ENCODE measurements around the gene MAGEL2.

The MAGEL2 gene

DNA sequence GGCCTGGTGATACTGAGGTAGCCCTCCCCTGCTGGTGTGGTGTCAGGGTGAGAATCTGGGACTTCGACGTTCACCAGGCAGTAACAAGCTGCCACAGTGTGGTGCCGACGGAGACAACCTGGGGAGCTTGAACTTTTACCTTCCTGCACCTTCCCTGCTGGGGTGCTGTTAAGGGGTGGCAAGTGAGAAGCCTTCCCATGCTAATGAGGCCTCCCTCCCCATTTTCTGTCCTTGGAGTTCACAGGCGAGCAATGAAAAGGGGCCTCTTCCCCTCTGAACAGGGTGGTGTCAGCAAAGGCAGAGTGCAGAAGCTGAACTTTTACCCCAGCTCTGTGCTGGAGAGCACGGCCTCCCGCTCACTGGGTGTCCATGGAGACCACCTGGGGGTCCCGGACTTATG lies 13.5 kb downstream of the MAGEL2 start:
- POLR2A ChIA-PET: no interaction called here
- no peak for TF ChIP-seq FOXM1 (IDR thresholded peaks at IDR 0.05; ENCODE audit: borderline replicate concordance)
- TF ChIP-seq BHLHE40 (IDR thresholded peaks at IDR 0.05; ENCODE audit: borderline replicate concordance): no peak
- TF ChIP-seq FOXK2 (IDR thresholded peaks at IDR 0.05): no peak
- no peak for TF ChIP-seq LEF1 (IDR thresholded peaks at IDR 0.05; ENCODE audit: borderline replicate concordance)
- no peak for TF ChIP-seq L3MBTL2 (conservative IDR thresholded peaks at IDR 0.05)
- no peak for TF ChIP-seq NFRKB (IDR thresholded peaks at IDR 0.05)
- no peak for TF ChIP-seq CTBP1 (IDR thresholded peaks at IDR 0.05; ENCODE audit: borderline replicate concordance)
- TF ChIP-seq, protein P1, sequence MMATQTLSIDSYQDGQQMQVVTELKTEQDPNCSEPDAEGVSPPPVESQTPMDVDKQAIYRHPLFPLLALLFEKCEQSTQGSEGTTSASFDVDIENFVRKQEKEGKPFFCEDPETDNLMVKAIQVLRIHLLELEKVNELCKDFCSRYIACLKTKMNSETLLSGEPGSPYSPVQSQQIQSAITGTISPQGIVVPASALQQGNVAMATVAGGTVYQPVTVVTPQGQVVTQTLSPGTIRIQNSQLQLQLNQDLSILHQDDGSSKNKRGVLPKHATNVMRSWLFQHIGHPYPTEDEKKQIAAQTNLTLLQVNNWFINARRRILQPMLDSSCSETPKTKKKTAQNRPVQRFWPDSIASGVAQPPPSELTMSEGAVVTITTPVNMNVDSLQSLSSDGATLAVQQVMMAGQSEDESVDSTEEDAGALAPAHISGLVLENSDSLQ (IDR thresholded peaks at IDR 0.05): no peak
- no peak for TF ChIP-seq HDGF (IDR thresholded peaks at IDR 0.05; ENCODE audit: borderline replicate concordance)
- TF ChIP-seq SUZ12 (IDR thresholded peaks at IDR 0.05): no peak
- TF ChIP-seq ELF4 (IDR thresholded peaks at IDR 0.05): no peak
- TF ChIP-seq TARDBP (IDR thresholded peaks at IDR 0.05): no peak
- no peak for TF ChIP-seq ARNT (IDR thresholded peaks at IDR 0.05)
- no peak for TF ChIP-seq ZNF384 (IDR thresholded peaks at IDR 0.05)
- TF ChIP-seq FOXA1 (IDR thresholded peaks at IDR 0.05): no peak
- TF ChIP-seq SP1 (IDR thresholded peaks at IDR 0.05): no peak
- DNase-seq (ENCODE audit: extremely low spot score): no peak
- CTCF ChIA-PET: no interaction called here

DNA sequence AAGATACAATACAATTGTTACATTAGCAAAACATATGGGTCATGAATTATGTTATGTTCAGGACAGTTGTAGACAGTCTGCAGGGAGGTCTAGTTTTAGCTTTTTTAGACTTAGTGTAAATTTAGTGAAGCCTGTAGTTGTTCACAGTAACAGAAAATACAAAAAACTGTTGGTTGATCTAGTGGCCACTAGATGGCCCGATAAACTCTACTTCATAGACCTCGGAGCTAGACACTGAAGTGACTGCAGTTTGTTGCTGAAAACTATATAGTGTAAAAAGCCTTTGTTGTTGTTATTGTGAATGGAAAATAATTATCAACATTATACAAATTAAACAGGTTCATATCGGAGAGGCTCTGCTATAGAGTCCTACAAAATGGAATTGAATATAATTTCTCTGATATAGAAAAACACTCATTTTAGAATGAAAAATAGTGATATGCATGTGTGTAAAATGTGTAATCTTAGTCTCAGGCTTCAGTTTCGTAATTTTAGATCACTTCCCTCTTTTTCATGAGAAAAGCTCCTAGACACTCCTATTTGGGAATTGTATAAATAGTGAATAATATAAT lies 18.3 kb downstream of the MAGEL2 start:
- CTCF ChIA-PET: interaction anchor here (0.6 to 2.0 kb wide), 4 partner anchors 10 to 252 kb away, joined by 3 to 9 read pairs (median 4); no protein-coding TSS in a partner anchor
- no peak for DNase-seq (ENCODE audit: extremely low spot score)
- no peak for TF ChIP-seq LEF1 (IDR thresholded peaks at IDR 0.05; ENCODE audit: borderline replicate concordance)
- TF ChIP-seq CTBP1 (IDR thresholded peaks at IDR 0.05; ENCODE audit: borderline replicate concordance): no peak
- TF ChIP-seq ZNF384 (IDR thresholded peaks at IDR 0.05): no peak
- no peak for TF ChIP-seq FOXA1 (IDR thresholded peaks at IDR 0.05)
- TF ChIP-seq HDGF (IDR thresholded peaks at IDR 0.05; ENCODE audit: borderline replicate concordance): no peak
- TF ChIP-seq FOXK2 (IDR thresholded peaks at IDR 0.05): no peak
- TF ChIP-seq L3MBTL2 (conservative IDR thresholded peaks at IDR 0.05): no peak
- TF ChIP-seq ELF4 (IDR thresholded peaks at IDR 0.05): no peak
- no peak for TF ChIP-seq TARDBP (IDR thresholded peaks at IDR 0.05)
- TF ChIP-seq SP1 (IDR thresholded peaks at IDR 0.05): no peak
- POLR2A ChIA-PET: no interaction called here

DNA sequence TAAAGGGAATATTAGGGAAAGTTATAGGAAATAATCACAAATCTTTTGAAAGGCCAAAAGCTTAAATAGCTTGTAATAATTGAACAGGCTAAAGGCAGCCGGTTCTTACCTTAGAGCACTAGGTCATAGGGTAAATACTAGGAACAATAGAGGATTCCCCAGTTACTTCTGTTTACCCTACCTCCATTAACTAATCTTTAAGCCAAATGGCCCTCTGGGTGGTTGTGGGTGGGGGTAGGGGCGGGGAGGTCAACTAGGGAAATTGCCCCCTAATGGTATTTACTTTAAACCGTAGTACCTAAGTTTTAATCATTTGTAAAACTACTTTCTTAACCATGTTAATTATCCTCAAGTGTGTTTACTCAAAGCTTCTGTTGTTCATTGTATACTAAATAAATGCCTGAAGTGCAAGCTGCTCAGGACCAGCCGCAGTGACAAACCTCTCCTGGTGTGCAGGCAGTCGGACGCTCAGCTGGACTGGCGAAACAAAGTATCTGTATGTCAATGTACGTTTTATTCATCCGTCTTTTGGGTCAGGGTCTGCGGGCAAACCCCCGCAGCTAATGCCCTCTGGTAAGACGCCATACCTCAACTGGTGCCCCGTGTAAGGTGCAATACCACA lies 18.9 kb downstream of the MAGEL2 start:
- POLR2A ChIA-PET: no interaction called here
- DNase-seq (ENCODE audit: extremely low spot score): no peak
- TF ChIP-seq TARDBP (IDR thresholded peaks at IDR 0.05): no peak
- TF ChIP-seq ELF4 (IDR thresholded peaks at IDR 0.05): no peak
- TF ChIP-seq FOXK2 (IDR thresholded peaks at IDR 0.05): no peak
- no peak for TF ChIP-seq ARNT (IDR thresholded peaks at IDR 0.05)
- TF ChIP-seq FOXA1 (IDR thresholded peaks at IDR 0.05): no peak
- TF ChIP-seq LEF1 (IDR thresholded peaks at IDR 0.05; ENCODE audit: borderline replicate concordance): no peak
- TF ChIP-seq SP1 (IDR thresholded peaks at IDR 0.05): no peak
- no peak for TF ChIP-seq FOXM1 (IDR thresholded peaks at IDR 0.05; ENCODE audit: borderline replicate concordance)
- TF ChIP-seq CTBP1 (IDR thresholded peaks at IDR 0.05; ENCODE audit: borderline replicate concordance): no peak
- TF ChIP-seq NFRKB (IDR thresholded peaks at IDR 0.05): no peak
- TF ChIP-seq BHLHE40 (IDR thresholded peaks at IDR 0.05; ENCODE audit: borderline replicate concordance): no peak
- TF ChIP-seq, protein P1 (IDR thresholded peaks at IDR 0.05): no peak
- no peak for TF ChIP-seq ZNF384 (IDR thresholded peaks at IDR 0.05)
- no peak for TF ChIP-seq SUZ12 (IDR thresholded peaks at IDR 0.05)
- CTCF ChIA-PET: interaction anchor here (1.0 to 2.0 kb wide), 3 partner anchors 10 to 249 kb away, joined by 3 to 9 read pairs (median 4); no protein-coding TSS in a partner anchor

DNA sequence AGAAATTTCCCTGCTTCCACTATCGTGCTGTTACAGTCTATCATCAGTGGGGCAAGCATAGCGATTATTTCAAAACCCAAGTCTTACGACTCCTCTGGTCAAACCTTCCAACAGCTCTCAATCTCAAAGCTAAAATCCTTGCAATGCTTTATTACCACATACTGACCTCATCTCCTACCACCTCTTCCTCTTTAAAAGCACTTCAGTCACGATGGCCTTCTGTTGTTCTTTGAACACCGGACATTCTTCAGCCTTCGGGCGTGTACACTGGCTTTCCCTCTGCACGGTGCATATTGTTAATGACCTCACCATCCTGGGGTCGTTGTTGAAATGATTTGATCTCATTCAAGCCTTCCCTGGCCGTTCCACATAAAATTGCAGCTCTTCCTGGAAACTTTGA lies 31.1 kb downstream of the MAGEL2 start:
- ChIA-PET CTCF (no interaction called here), POLR2A (no interaction called here)
- no peak for DNase-seq (ENCODE audit: extremely low spot score)
- TF ChIP-seq FOXM1 (IDR thresholded peaks at IDR 0.05; ENCODE audit: borderline replicate concordance) (no peak), BHLHE40 (IDR thresholded peaks at IDR 0.05; ENCODE audit: borderline replicate concordance) (no peak), NFRKB (IDR thresholded peaks at IDR 0.05) (no peak), L3MBTL2 (conservative IDR thresholded peaks at IDR 0.05) (no peak), ARNT (IDR thresholded peaks at IDR 0.05) (no peak), LEF1 (IDR thresholded peaks at IDR 0.05; ENCODE audit: borderline replicate concordance) (no peak), ELF4 (IDR thresholded peaks at IDR 0.05) (no peak), TARDBP (IDR thresholded peaks at IDR 0.05) (no peak), FOXK2 (IDR thresholded peaks at IDR 0.05) (no peak), CTBP1 (IDR thresholded peaks at IDR 0.05; ENCODE audit: borderline replicate concordance) (no peak), FOXA1 (IDR thresholded peaks at IDR 0.05) (no peak), ZNF384 (IDR thresholded peaks at IDR 0.05) (no peak)
- TF ChIP-seq, protein P1 (IDR thresholded peaks at IDR 0.05): no peak

DNA sequence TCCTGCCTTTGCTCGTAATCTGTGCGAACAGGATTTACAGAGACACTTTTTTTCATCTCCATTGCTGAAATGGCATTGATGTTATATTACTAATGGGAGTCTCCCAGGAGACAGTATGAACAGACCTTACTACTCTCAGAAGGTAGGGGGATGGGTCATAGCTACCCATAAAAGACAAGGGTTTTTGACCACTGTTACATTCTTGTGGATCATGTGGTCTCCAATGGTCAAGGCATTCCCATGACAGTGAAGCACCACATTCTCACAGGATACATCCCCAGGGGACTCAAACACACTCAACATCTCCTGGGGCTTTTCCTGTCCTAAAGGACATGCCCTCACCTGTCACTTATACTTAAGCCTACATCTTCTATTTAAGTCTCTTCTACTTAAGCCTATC lies 41.4 kb downstream of the MAGEL2 start:
- CTCF ChIA-PET: no interaction called here
- POLR2A ChIA-PET: no interaction called here
- TF ChIP-seq SUZ12 (IDR thresholded peaks at IDR 0.05) (no peak), L3MBTL2 (conservative IDR thresholded peaks at IDR 0.05) (no peak), BHLHE40 (IDR thresholded peaks at IDR 0.05; ENCODE audit: borderline replicate concordance) (no peak), FOXK2 (IDR thresholded peaks at IDR 0.05) (no peak), FOXA1 (IDR thresholded peaks at IDR 0.05) (no peak), ZNF384 (IDR thresholded peaks at IDR 0.05) (no peak), ARNT (IDR thresholded peaks at IDR 0.05) (no peak)
- DNase-seq (ENCODE audit: extremely low spot score): no peak

DNA sequence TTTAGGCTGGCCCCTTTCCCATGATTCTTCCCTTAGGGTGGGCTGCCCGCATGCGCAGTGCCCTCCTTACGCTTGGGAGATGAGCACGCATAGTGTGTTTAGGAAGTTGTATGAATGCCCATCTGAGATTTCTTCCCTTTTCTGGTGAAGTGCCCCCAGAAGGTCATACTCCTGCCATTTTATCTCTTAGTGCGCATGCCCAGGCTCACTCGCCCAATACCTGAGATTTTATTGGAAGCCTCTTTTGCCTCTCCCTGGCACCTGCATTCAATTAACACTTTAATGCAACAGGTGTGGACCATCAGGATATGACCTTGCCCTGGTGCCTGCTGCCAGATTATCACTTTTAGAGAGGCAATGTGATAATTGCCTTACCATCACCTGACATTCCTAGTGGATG lies 45.5 kb downstream of the MAGEL2 start:
- ChIA-PET CTCF (no interaction called here), POLR2A (no interaction called here)
- TF ChIP-seq CTBP1 (IDR thresholded peaks at IDR 0.05; ENCODE audit: borderline replicate concordance) (no peak), TARDBP (IDR thresholded peaks at IDR 0.05) (no peak), LEF1 (IDR thresholded peaks at IDR 0.05; ENCODE audit: borderline replicate concordance) (no peak), L3MBTL2 (conservative IDR thresholded peaks at IDR 0.05) (no peak), SP1 (IDR thresholded peaks at IDR 0.05) (no peak), SUZ12 (IDR thresholded peaks at IDR 0.05) (no peak), FOXM1 (IDR thresholded peaks at IDR 0.05; ENCODE audit: borderline replicate concordance) (no peak), HDGF (IDR thresholded peaks at IDR 0.05; ENCODE audit: borderline replicate concordance) (no peak), FOXK2 (IDR thresholded peaks at IDR 0.05) (no peak), ARNT (IDR thresholded peaks at IDR 0.05) (no peak), BHLHE40 (IDR thresholded peaks at IDR 0.05; ENCODE audit: borderline replicate concordance) (no peak), ELF4 (IDR thresholded peaks at IDR 0.05) (no peak), NFRKB (IDR thresholded peaks at IDR 0.05) (no peak), ZNF384 (IDR thresholded peaks at IDR 0.05) (no peak), FOXA1 (IDR thresholded peaks at IDR 0.05) (no peak)
- TF ChIP-seq, protein P1 (IDR thresholded peaks at IDR 0.05): no peak

More for the DNA sequence above, 45.5 kb downstream of the MAGEL2 start:
- DNase-seq (ENCODE audit: extremely low spot score): no peak
